Adrenal gland (tissue), 12 donors: ENCODE results near the gene NFKB2. TPM values are rescaled to one million over a fixed set of nuclear protein-coding genes. Genes with fewer than 3 reads are reported as not detected.

Experiments
- DNase-seq, 7 donors: peaks; one replicate each; pipeline ENCODE4 v3.0.0-alpha.2; 2019 to 2020
- H3K27ac ChIP-seq, 5 donors: fragments of 200-600 bp; sonication (generic) in 4 of 5; 1 replicate in 3 of 5; 2 replicates in 2 of 5; pipeline versions ENCODE4 v1.5.1 to v1.8.0; 2016 to 2020; ENCODE audit warnings: mild to moderate bottlenecking in 1 of 5
- H3K27me3 ChIP-seq: fragments of 200-600 bp; 2 replicates; pipeline ENCODE4 v1.8.0; 2021
- H3K36me3 ChIP-seq, 2 donors: fragments of 200-600 bp; replicated peaks in 1 of 2; 1 replicate in 1 of 2; 2 replicates in 1 of 2; pipeline versions ENCODE4 v1.5.1 to v1.8.0; 2018 to 2022
- H3K4me1 ChIP-seq, 2 donors: fragments of 200-600 bp; replicated peaks in 1 of 2; 1 replicate in 1 of 2; 2 replicates in 1 of 2; pipeline versions ENCODE4 v1.5.1 to v1.8.0; 2018 to 2021
- H3K4me3 ChIP-seq, 4 donors: fragments of 200-600 bp; sonication (generic) in 3 of 4; one replicate each; pipeline ENCODE4 v1.5.1; 2016 to 2018
- H3K9me3 ChIP-seq, 3 donors: fragments of 200-600 bp; sonication (generic) in 1 of 3; replicated peaks in 1 of 3; 1 replicate in 2 of 3; 2 replicates in 1 of 3; pipeline versions ENCODE4 v1.5.1 to v1.8.0; 2016 to 2021
- POLR2A ChIP-seq, 2 donors: fragments of 450-650 bp; IDR thresholded peaks; one replicate each; pipeline ENCODE4 v1.6.1; 2017; ENCODE audit warnings: antibody characterized with exemption in 2 of 2, mild to moderate bottlenecking in 2 of 2, moderate library complexity in 1 of 2
- WGBS, 4 donors: extraction: QIAGEN DNeasy Blood & Tissue Kit in 2 of 4; methylation state at CpG; one replicate each; pipeline versions ENCODE4 v1.1.5 to v1.1.7; 2013 to 2017; 5-methylcytosine and 5-hydroxymethylcytosine counted together
- intact Hi-C, 2 donors: fragments of 100-400 bp; cut with DNase I; formaldehyde crosslinking; loops; one replicate each; pipeline versions ENCODE4 v1.14.1 to v1.15.0; 2022 to 2023
- polyA plus RNA-seq, 3 donors: library from polyadenylated mRNA; stranded (reverse); fragments of 200-250 nt in 2 of 3; fragments of 350-450 nt in 1 of 3; fragmentation: Illumina TruSeq in 1 of 3; extraction: RNeasy Lipid Tissue Mini Kit (QIAGEN cat#74804) in 1 of 3; gene quantifications; one replicate each; pipeline ENCODE4 v1.2.3, GENCODE V29; 2013 to 2014
- total RNA-seq, 9 donors: library from RNA; depleted of rRNA in 4 of 9; stranded (reverse); fragments of >200 nt in 4 of 9; fragments of 120-200 nt in 1 of 9; fragmentation: NEBNext Ultra II Directional in 1 of 9; extraction: Animal tissue kit (Norgen Biotek cat#: 25700) in 1 of 9; gene quantifications; one replicate each; pipeline versions ENCODE4 v1.1.0 to v1.2.4, GENCODE V29; 2013 to 2023
- TF ChIP-seq, protein P1 (sequence below), 6 experiments: fragments of 450-650 bp in 4 of 6; fragments of 200-600 bp in 2 of 6; sonication (generic) in 1 of 6; IDR thresholded peaks; 1 replicate in 5 of 6; 2 replicates in 1 of 6; pipeline versions ENCODE4 v1.5.1 to v1.8.0; 2016 to 2021; ENCODE audit warnings: antibody characterized with exemption in 6 of 6, mild to moderate bottlenecking in 2 of 6, moderate library complexity in 1 of 6
- donor health status: healthy with polysubstance abuse.
- donor health status: Bipolar disorder and iron deficiency.
- donor health status: DM: yes; HTN: yes; CAD: no.
- donor health status: DM: no; HTN: no; CAD: no.
- donor health status: DM: no; HTN: no; CAD: no.
- donor health status: DM: yes; HTN: yes; CAD: no.

The NFKB2 gene
- total and polyA plus RNA-seq, 12 donors, result 14.3 to 92.6 (median 29.6) TPM

GRCh38 chr10:102397222-102398171 lies 2.0 kb downstream of the NFKB2 start:
- Histone ChIP-seq H3K27ac (no peak overlapping the region), H3K9me3 (no peaks in the 10 kb centered on the region), H3K27me3 (no peaks in the 10 kb centered on the region), H3K4me3 (no peak overlapping the region), H3K4me1 (peaks cover 10 to 28% of the 10 kb centered on the region in 2 donors), H3K36me3 (peaks cover 0 to 38% of the 10 kb centered on the region in 2 donors)
- TF ChIP-seq, protein P1, sequence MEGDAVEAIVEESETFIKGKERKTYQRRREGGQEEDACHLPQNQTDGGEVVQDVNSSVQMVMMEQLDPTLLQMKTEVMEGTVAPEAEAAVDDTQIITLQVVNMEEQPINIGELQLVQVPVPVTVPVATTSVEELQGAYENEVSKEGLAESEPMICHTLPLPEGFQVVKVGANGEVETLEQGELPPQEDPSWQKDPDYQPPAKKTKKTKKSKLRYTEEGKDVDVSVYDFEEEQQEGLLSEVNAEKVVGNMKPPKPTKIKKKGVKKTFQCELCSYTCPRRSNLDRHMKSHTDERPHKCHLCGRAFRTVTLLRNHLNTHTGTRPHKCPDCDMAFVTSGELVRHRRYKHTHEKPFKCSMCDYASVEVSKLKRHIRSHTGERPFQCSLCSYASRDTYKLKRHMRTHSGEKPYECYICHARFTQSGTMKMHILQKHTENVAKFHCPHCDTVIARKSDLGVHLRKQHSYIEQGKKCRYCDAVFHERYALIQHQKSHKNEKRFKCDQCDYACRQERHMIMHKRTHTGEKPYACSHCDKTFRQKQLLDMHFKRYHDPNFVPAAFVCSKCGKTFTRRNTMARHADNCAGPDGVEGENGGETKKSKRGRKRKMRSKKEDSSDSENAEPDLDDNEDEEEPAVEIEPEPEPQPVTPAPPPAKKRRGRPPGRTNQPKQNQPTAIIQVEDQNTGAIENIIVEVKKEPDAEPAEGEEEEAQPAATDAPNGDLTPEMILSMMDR (IDR thresholded peaks at IDR 0.05), result no peak
- no peak for TF ChIP-seq POLR2A (IDR thresholded peaks at IDR 0.05)
- WGBS, 4 donors, result 90 to 94% (median 93%) methylated on average over 13 to 14 of the region's 14 CpGs
- intact Hi-C loops, result loop anchor here in 1 of 2 donors (5.0 kb wide), 1 partner anchor 80 kb away; no protein-coding TSS in a partner anchor
- DNase-seq, result no peak

DNA sequence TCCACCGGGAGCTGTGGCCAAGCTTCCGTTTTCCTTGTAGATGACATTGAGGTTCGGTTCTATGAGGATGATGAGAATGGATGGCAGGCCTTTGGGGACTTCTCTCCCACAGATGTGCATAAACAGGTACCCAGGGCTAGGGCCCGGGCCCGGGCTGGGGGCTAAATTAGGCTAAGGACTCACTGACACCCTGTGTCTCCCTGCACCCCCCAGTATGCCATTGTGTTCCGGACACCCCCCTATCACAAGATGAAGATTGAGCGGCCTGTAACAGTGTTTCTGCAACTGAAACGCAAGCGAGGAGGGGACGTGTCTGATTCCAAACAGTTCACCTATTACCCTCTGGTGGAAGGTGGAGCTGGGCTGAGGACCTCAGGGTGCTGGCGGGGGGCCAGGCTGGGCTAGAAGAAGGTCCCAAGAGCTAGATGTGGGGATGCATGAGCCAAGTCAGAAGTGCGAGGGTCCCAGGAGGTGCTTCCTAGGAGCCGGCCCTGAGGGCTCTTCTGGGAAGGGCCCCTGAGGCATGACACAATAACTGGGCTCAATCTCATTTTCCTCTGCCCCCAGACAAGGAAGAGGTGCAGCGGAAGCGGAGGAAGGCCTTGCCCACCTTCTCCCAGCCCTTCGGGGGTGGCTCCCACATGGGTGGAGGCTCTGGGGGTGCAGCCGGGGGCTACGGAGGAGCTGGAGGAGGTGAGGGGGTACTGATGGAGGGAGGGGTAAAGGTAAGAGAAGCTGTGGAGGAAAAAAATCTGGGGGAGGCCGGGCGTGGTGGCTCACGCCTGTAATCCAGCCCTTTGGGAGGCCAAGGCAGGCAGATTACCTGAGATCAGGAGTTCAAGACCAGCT lies 2.9 kb downstream of the NFKB2 start:
- intact Hi-C loops, result loop anchor here in 1 of 2 donors (5.0 kb wide), 1 partner anchor 79 kb away; no protein-coding TSS in a partner anchor
- H3K4me3 ChIP-seq, result no peak overlapping the region
- H3K27me3 ChIP-seq, result no peaks in the 10 kb centered on the region
- H3K4me1 ChIP-seq, result peaks cover 9 to 27% of the 10 kb centered on the region in 2 donors
- TF ChIP-seq, protein P1 (IDR thresholded peaks at IDR 0.05), result no peak
- TF ChIP-seq POLR2A (IDR thresholded peaks at IDR 0.05), result no peak
- no peak for DNase-seq
- H3K36me3 ChIP-seq, result peaks cover 0 to 44% of the 10 kb centered on the region in 2 donors
- H3K9me3 ChIP-seq, result no peaks in the 10 kb centered on the region
- peak overlapping the region in 3 of 5 donors; percentile 92 to 94 (median 92) for H3K27ac ChIP-seq
- WGBS, 4 donors, result 86 to 92% (median 91%) methylated on average over 18 to 21 of the region's 21 CpGs

DNA sequence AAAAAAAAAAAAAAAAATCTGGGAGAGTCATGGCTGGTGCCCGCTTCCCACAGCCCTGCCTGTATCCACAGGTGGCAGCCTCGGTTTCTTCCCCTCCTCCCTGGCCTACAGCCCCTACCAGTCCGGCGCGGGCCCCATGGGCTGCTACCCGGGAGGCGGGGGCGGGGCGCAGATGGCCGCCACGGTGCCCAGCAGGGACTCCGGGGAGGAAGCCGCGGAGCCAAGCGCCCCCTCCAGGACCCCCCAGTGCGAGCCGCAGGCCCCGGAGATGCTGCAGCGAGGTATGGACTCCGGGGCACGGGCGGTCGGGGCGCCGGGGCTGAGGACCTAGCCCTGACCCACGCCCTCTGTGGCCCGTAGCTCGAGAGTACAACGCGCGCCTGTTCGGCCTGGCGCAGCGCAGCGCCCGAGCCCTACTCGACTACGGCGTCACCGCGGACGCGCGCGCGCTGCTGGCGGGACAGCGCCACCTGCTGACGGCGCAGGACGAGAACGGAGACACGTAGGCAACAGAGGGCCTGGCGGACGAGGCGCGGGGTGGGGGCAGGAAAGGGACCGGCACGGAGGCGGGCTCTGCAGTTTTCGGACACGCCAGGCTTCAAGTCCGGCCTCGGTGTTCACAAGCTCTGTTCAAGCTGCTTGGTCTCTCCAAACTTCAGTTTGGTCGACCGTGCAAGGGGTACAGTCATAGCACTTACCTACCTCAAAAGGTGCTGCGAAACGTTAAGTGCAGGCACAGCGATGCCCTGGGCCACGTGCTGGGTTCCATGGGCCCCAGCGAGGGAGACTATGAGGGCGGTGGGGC lies 3.9 kb downstream of the NFKB2 start:
- intact Hi-C loops, result loop anchor here in 1 of 2 donors (5.0 kb wide), 2 partner anchors 78 to 167 kb away; no protein-coding TSS in a partner anchor
- Histone ChIP-seq H3K9me3 (no peaks in the 10 kb centered on the region), H3K4me1 (peaks cover 5 to 23% of the 10 kb centered on the region in 2 donors), H3K36me3 (peaks cover 0 to 44% of the 10 kb centered on the region in 2 donors), H3K27ac (peak overlapping the region; percentile 48 to 94 (median 92)), H3K4me3 (peak overlapping the region in 2 of 4 donors; percentile 63 to 70), H3K27me3 (no peaks in the 10 kb centered on the region)
- DNase-seq, result peak; percentile 86 to 95 (median 90)
- TF ChIP-seq, protein P1 (IDR thresholded peaks at IDR 0.05), result peak; percentile 78 to 98 (median 90)
- peak; percentile 55 to 81 for TF ChIP-seq POLR2A (IDR thresholded peaks at IDR 0.05)
- 1 to 3% (median 2%) methylated on average over 37 to 72 of the region's 72 CpGs for WGBS, 4 donors
